GM18861 (cell line): ENCODE data around the gene PPCDC.
A peak's percentile ranks its signal among the peaks of the same experiment; 100 is the strongest.
"Not testable (repeated sequence)": the region's sequence is repeated elsewhere in the genome, so short reads cannot be mapped to it uniquely, and the experiment has no call there.

Experiments used
- ATAC-seq: cut with Tn5 transposase; IDR thresholded peaks from one replicate; pipeline ENCODE4 v1.9.1; 2021; ENCODE audit not compliant: unreplicated experiment

Gene PPCDC

GRCh38 chr15:75065851-75066509, 42.6 kb downstream of the PPCDC start:
- no peak for ATAC-seq

GRCh38 chr15:75067123-75067830, 43.9 kb downstream of the PPCDC start:
- ATAC-seq = no peak

GRCh38 chr15:75068748-75069147, 45.4 kb downstream of the PPCDC start:
- no peak for ATAC-seq

GRCh38 chr15:75069301-75069925, 46.0 kb downstream of the PPCDC start:
- peak; percentile 56 for ATAC-seq

GRCh38 chr15:75070674-75071073, 47.3 kb downstream of the PPCDC start:
- ATAC-seq = no peak

GRCh38 chr15:75073197-75073596, 49.8 kb downstream of the PPCDC start:
- ATAC-seq = no peak

GRCh38 chr15:75076277-75076676, 52.9 kb downstream of the PPCDC start:
- no peak for ATAC-seq

- not testable (repeated sequence) for ATAC-seq
These were observed 54.2 kb downstream of the PPCDC start for GRCh38 chr15:75077551-75077961.

- ATAC-seq = no peak
These were observed 57.8 kb downstream of the PPCDC start for GRCh38 chr15:75081150-75081549.

GRCh38 chr15:75082689-75083088, 59.3 kb downstream of the PPCDC start:
- ATAC-seq = no peak

GRCh38 chr15:75085708-75086107, 62.3 kb downstream of the PPCDC start:
- ATAC-seq = not testable (repeated sequence)

GRCh38 chr15:75089456-75090387, 66.3 kb downstream of the PPCDC start:
- no peak for ATAC-seq

- no peak for ATAC-seq
These were observed 67.0 kb downstream of the PPCDC start for GRCh38 chr15:75090388-75090734.

- no peak for ATAC-seq
These were observed 68.4 kb downstream of the PPCDC start for GRCh38 chr15:75091814-75092213.

GRCh38 chr15:75094961-75095478, 71.6 kb downstream of the PPCDC start:
- ATAC-seq = peak; percentile 44

GRCh38 chr15:75095594-75095993, 72.2 kb downstream of the PPCDC start:
- peak; percentile 42 for ATAC-seq

GRCh38 chr15:75097939-75098338, 74.5 kb downstream of the PPCDC start:
- no peak for ATAC-seq

- ATAC-seq = no peak
These were observed 75.0 kb downstream of the PPCDC start for GRCh38 chr15:75098404-75098803.
